ENCODE results near the gene ZNF669.

Gene ZNF669

DNA sequence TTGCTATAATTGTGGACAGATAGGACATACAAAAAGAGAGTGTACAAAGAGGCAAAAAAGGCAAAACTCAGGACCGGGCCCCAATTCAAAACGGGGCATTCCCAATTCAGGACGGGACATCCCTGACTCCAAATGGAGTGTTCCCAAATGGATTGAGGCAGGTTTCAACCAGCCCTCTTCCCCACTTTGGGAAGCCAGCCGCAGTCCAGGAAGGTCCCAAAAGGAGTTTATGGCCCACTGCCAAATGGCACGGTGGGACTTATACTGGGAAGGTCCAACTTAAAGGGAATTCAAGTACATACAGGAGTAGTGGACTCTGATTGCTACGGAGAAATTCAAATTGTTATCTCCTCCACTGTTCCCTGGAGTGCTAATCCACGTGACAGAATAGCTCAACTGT lies 3.5 kb upstream of the ZNF669 start:
- TF ChIP-seq, protein P1, sequence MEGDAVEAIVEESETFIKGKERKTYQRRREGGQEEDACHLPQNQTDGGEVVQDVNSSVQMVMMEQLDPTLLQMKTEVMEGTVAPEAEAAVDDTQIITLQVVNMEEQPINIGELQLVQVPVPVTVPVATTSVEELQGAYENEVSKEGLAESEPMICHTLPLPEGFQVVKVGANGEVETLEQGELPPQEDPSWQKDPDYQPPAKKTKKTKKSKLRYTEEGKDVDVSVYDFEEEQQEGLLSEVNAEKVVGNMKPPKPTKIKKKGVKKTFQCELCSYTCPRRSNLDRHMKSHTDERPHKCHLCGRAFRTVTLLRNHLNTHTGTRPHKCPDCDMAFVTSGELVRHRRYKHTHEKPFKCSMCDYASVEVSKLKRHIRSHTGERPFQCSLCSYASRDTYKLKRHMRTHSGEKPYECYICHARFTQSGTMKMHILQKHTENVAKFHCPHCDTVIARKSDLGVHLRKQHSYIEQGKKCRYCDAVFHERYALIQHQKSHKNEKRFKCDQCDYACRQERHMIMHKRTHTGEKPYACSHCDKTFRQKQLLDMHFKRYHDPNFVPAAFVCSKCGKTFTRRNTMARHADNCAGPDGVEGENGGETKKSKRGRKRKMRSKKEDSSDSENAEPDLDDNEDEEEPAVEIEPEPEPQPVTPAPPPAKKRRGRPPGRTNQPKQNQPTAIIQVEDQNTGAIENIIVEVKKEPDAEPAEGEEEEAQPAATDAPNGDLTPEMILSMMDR (IDR thresholded peaks at IDR 0.05; ENCODE audit: borderline replicate concordance, control extremely low read depth, extremely low read depth, insufficient read depth, missing control alignments) = no peak
- in situ Hi-C loops (cut with MboI; ENCODE audit: low sequenced_read_pairs, unreplicated experiment) = no loop called here
- DNase-seq (ENCODE audit: low spot score) = no peak

DNA sequence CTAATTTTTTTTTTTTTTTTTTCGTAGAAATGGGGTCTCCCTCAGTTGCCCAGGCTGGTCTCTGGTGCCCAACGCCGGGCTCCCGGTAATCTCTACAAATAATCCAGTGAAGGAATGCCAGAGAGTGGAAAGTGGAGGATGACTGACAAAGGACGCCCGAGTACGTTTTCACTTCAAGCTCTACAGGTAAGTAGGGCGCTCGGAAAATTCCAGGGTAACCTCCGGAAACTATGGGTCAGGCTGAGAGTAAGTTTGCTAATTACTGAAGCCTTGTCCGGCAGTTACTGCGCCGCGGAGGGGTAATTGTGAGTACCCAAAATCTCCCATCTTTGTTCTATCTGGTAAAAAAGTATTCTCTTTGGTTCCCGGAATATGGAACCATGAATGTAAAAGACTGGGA lies 1.8 kb upstream of the ZNF669 start:
- TF ChIP-seq, protein P1 (IDR thresholded peaks at IDR 0.05; ENCODE audit: borderline replicate concordance, control extremely low read depth, extremely low read depth, insufficient read depth, missing control alignments) = no peak
- DNase-seq (ENCODE audit: low spot score) = no peak
- in situ Hi-C loops (cut with MboI; ENCODE audit: low sequenced_read_pairs, unreplicated experiment) = no loop called here

DNA sequence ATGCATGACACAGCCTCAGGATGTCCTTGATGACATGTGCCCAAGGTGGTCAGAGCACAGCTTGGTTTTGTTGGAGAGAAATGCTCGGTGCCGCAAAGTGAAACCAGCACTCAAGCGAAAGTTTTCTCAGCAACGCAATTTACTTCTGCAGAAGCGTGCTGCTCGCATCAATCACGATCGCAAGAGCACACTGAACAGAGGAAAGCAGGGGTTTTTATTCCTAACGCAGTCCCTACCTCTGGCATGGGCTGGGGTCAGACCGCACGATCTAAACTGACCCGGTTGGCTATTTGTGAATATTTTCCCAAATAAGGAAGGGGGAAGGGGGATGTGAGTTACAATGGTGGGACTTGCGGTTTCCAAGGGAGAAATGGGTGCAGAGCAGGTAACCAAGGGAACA lies 809 bp upstream of the ZNF669 start:
- in situ Hi-C loops (cut with MboI; ENCODE audit: low sequenced_read_pairs, unreplicated experiment) = no loop called here
- DNase-seq (ENCODE audit: low spot score) = no peak
- TF ChIP-seq, protein P1 (IDR thresholded peaks at IDR 0.05; ENCODE audit: borderline replicate concordance, control extremely low read depth, extremely low read depth, insufficient read depth, missing control alignments) = no peak

DNA sequence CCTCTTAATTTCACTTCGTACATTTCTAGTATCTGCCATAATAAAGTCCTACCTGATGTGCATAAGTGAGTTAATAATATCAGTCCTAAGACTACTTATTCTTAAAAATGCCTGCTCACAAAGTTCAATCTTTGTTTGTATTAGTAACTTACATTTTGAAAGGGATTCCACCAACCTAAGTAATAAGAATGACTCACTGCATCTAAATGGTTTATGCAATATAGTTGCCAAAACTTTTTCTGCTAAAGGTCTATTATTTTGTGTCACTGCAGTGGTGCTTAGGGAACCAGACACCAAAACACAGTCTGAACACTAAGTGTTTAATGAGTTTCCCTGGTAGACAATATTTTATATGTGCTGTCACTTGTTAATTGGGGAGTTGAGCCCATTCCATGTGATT lies 1.8 kb downstream of the ZNF669 start:
- TF ChIP-seq, protein P1 (IDR thresholded peaks at IDR 0.05; ENCODE audit: borderline replicate concordance, control extremely low read depth, extremely low read depth, insufficient read depth, missing control alignments) = no peak
- in situ Hi-C loops (cut with MboI; ENCODE audit: low sequenced_read_pairs, unreplicated experiment) = no loop called here
- no peak for DNase-seq (ENCODE audit: low spot score)

DNA sequence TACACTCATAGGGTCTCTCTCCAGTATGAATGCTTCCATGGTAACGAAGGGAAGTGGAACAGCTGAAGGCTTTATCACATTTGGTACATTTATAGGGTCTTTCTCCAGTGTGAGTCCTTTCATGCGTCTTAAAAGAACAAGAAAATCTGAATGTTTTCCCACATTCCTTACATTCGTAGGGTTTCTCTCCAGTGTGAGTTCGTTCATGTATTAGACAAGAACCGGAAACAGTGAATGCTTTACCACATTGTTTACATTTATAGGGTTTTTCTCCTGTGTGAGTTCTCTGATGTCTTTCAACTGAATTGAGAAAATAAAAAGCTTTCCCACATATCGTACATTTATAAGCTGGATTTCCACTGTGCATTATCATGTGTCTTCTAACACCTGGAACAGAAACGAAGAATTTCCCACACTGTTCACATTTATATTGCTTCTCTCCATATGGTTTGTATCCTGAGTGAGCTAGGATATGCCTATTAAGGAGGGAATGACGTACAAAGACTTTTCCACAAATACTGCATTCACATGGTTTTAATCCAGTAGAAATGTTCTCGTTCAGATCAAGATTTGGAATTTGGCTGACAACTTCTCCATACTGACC lies 3.4 kb downstream of the ZNF669 start:
- in situ Hi-C loops (cut with MboI; ENCODE audit: low sequenced_read_pairs, unreplicated experiment) = no loop called here
- DNase-seq (ENCODE audit: low spot score) = no peak
- TF ChIP-seq, protein P1 (IDR thresholded peaks at IDR 0.05; ENCODE audit: borderline replicate concordance, control extremely low read depth, extremely low read depth, insufficient read depth, missing control alignments) = no peak

DNA sequence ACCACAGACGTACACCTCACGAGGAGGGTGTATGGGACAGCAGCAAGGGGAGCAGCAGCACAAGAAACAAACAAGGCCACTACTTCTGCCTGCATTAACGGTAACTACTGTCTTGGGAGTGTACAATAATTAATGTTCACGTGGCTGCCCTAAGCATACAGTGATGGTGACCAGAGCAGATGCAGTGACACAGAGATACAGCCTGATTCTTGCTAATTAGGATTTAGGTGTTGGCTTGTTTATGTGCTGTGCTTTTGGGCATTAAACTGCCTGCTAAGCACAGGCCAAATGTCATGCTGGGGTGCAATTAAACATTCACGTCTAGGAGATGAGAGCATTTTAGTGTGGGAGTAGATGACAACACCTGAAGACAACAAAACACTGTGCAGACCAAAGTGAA lies 7.2 kb downstream of the ZNF669 start:
- in situ Hi-C loops (cut with MboI; ENCODE audit: low sequenced_read_pairs, unreplicated experiment) = no loop called here
- TF ChIP-seq, protein P1 (IDR thresholded peaks at IDR 0.05; ENCODE audit: borderline replicate concordance, control extremely low read depth, extremely low read depth, insufficient read depth, missing control alignments) = no peak
- DNase-seq (ENCODE audit: low spot score) = no peak
